ENCODE data around the gene INF2.

GRCh38 chr14:104640681-104641080 lies 48.7 kb upstream of the INF2 start:
- TF ChIP-seq POLR2A (IDR thresholded peaks at IDR 0.05) (no peak), CTCF (IDR thresholded peaks at IDR 0.05) (no peak)

Measured in esophagus squamous epithelium (tissue), 4 donors.